HepG2 (cell line): ENCODE data around the gene TRIM7. TPM values are rescaled to one million over a fixed set of nuclear protein-coding genes. Genes with fewer than 3 reads are reported as not detected.

Source experiments
- ATAC-seq: fragments of 200-7000 bp; cut with Tn5 transposase; 3 replicates; pipeline ENCODE4 v1.9.1; 2020; ENCODE audit warnings: mild to moderate bottlenecking, moderate library complexity
- BruUV-seq: library from RNA; stranded (reverse); fragments of 400-500 nt; replicated peaks from 2 replicates; lab custom pipeline; 2021; lab: Mats Ljungman, UMichigan
- CTCF ChIA-PET: fragments of 300-600 bp; formaldehyde crosslinking; extraction: SDS; loops from one replicate; lab custom pipeline; 2021; ENCODE audit warnings: low total read pairs, inconsistent platforms, low intra/inter-chr PET ratio; lab: Yijun Ruan, JAX
- POLR2A ChIA-PET: fragments of 350-600 bp; sonication (Branson Sonifier 250); formaldehyde crosslinking; loops from one replicate; lab custom pipeline; 2020; ENCODE audit warnings: antibody characterized with exemption, inconsistent platforms; lab: Yijun Ruan, JAX
- DNase-seq: peaks from one replicate; pipeline ENCODE4 v3.0.0-alpha.2; 2015; ENCODE audit warnings: low spot score
- FAIRE-seq: peaks from 3 replicates; lab custom pipeline; 2011; peaks lifted over from hg19 to GRCh38; lab: Jason Lieb, UNC
- H2AFZ ChIP-seq: one replicate; pipeline ENCODE4 v1.6.1; 2011; ENCODE audit warnings: low read length, inconsistent platforms
- H3K27ac ChIP-seq: fragments of 300-600 bp; 3 replicates; pipeline ENCODE4 v1.8.0; 2011; ENCODE audit warnings: mixed run types, mild to moderate bottlenecking, mixed read lengths, low read length, inconsistent platforms; ENCODE audit not compliant: insufficient read depth; ENCODE audit errors: extremely low read length
- H3K27me3 ChIP-seq, 2 experiments: fragments of 200-600 bp in 1 of 2; 2 replicates in 1 of 2; 3 replicates in 1 of 2; pipeline versions ENCODE4 v1.6.0 to v1.8.0; 2011; ENCODE audit warnings: low read length in 2 of 2, mild to moderate bottlenecking in 2 of 2, moderate library complexity in 2 of 2, inconsistent platforms in 1 of 2; ENCODE audit not compliant: insufficient read depth in 2 of 2, control insufficient read depth in 1 of 2
- H3K36me3 ChIP-seq, 2 experiments: fragments of 200-600 bp in 1 of 2; replicated peaks in 1 of 2; 2 replicates in 1 of 2; 3 replicates in 1 of 2; pipeline versions ENCODE4 v1.5.1 to v1.8.0; 2011; ENCODE audit warnings: low read length in 2 of 2, inconsistent platforms in 1 of 2; ENCODE audit not compliant: insufficient read depth in 2 of 2, control insufficient read depth in 1 of 2
- H3K4me1 ChIP-seq: 2 replicates; pipeline ENCODE4 v1.5.1; 2012; ENCODE audit warnings: low read length, inconsistent platforms; ENCODE audit not compliant: insufficient read depth
- H3K4me2 ChIP-seq: 2 replicates; pipeline ENCODE4 v1.6.0; 2011; ENCODE audit warnings: low read depth, low read length, inconsistent platforms
- H3K4me3 ChIP-seq, 3 experiments: fragments of 200-600 bp in 1 of 3; sonication (generic), shearing (Covaris generic) in 1 of 3; replicated peaks in 1 of 3; 2 replicates each; pipeline ENCODE4 v1.5.1; 2011 to 2016; ENCODE audit warnings: low read length in 3 of 3, inconsistent platforms in 2 of 3, low read depth in 2 of 3, mild to moderate bottlenecking in 2 of 3, control low read depth in 1 of 3, mixed read lengths in 1 of 3; ENCODE audit not compliant: insufficient read depth in 1 of 3
- H3K79me2 ChIP-seq: one replicate; pipeline ENCODE4 v1.6.1; 2011; ENCODE audit warnings: low read length, inconsistent platforms; ENCODE audit not compliant: insufficient read depth
- H3K9ac ChIP-seq: 2 replicates; pipeline ENCODE4 v1.6.0; 2011; ENCODE audit warnings: mild to moderate bottlenecking, low read depth, low read length, inconsistent platforms; ENCODE audit not compliant: insufficient read depth
- H3K9me3 ChIP-seq: 2 replicates; pipeline ENCODE4 v1.5.1; 2012; ENCODE audit warnings: mild to moderate bottlenecking, low read length
- H4K20me1 ChIP-seq: 2 replicates; pipeline ENCODE4 v1.6.0; 2011; ENCODE audit warnings: inconsistent platforms, mild to moderate bottlenecking, low read length, moderate library complexity; ENCODE audit not compliant: insufficient read depth
- DR1 ChIP-seq: sonication (generic); formaldehyde crosslinking; IDR thresholded peaks from 2 replicates; pipeline ENCODE4 v1.8.0; 2021; ENCODE audit warnings: mild to moderate bottlenecking, missing genetic modification reagents, inconsistent platforms
- ELF3 ChIP-seq: IDR thresholded peaks from 2 replicates; pipeline ENCODE4 v1.6.1; 2016; ENCODE audit warnings: missing genetic modification reagents, missing compliant biosample characterization
- FOXO1 ChIP-seq: sonication (generic); formaldehyde crosslinking; IDR thresholded peaks from 2 replicates; pipeline ENCODE4 v1.4.0; 2020; ENCODE audit warnings: missing genetic modification reagents
- HNRNPH1 ChIP-seq: fragments of 200-400 bp; formaldehyde crosslinking; optimal IDR thresholded peaks from 2 replicates; pipeline ENCODE3; 2017; ENCODE audit warnings: mild to moderate bottlenecking, low read depth, low read length
- MXD3 ChIP-seq: IDR thresholded peaks from 2 replicates; pipeline ENCODE4 v1.6.1; 2016; ENCODE audit warnings: mild to moderate bottlenecking, missing biosample characterization, missing genetic modification reagents
- NFIC ChIP-seq: IDR thresholded peaks from 2 replicates; pipeline ENCODE4 v1.6.1; 2012; ENCODE audit warnings: mild to moderate bottlenecking, low read length, inconsistent platforms
- NFKBIZ ChIP-seq: IDR thresholded peaks from 2 replicates; pipeline ENCODE4 v1.6.1; 2018; ENCODE audit warnings: missing genetic modification reagents, missing compliant biosample characterization
- PHB2 ChIP-seq: fragments of 450-650 bp; IDR thresholded peaks from 2 replicates; pipeline ENCODE4 v1.6.1; 2018; ENCODE audit not compliant: partially characterized antibody
- PLSCR1 ChIP-seq: sonication (generic); formaldehyde crosslinking; IDR thresholded peaks from 2 replicates; pipeline ENCODE4 v1.5.0; 2020; ENCODE audit warnings: missing genetic modification reagents, mild to moderate bottlenecking, borderline replicate concordance
- PRDM4 ChIP-seq: sonication (generic); formaldehyde crosslinking; IDR thresholded peaks from 2 replicates; pipeline ENCODE4 v1.9.0; 2021; ENCODE audit warnings: missing genetic modification reagents, borderline replicate concordance
- XBP1 ChIP-seq: sonication (generic); formaldehyde crosslinking; IDR thresholded peaks from 2 replicates; pipeline ENCODE4 v1.5.0; 2020; ENCODE audit warnings: missing genetic modification reagents
- ZC3H4 ChIP-seq: sonication (generic); formaldehyde crosslinking; IDR thresholded peaks from 2 replicates; pipeline ENCODE4 v1.4.0; 2020; ENCODE audit warnings: missing genetic modification reagents, borderline replicate concordance
- ZNF597 ChIP-seq: sonication (generic); formaldehyde crosslinking; IDR thresholded peaks from 2 replicates; pipeline ENCODE4 v1.5.0; 2020; ENCODE audit warnings: missing genetic modification reagents
- ZNF710 ChIP-seq: sonication (generic); formaldehyde crosslinking; IDR thresholded peaks from 2 replicates; pipeline ENCODE4 v1.5.0; 2020; ENCODE audit warnings: mild to moderate bottlenecking, missing genetic modification reagents, borderline replicate concordance
- WGBS: methylation state at CpG from one replicate; pipeline ENCODE4 v1.1.6; 2017; ENCODE audit warnings: low lambda C conversion rate; 5-methylcytosine and 5-hydroxymethylcytosine counted together
- in situ Hi-C: cut with HindIII; loops from 2 replicates; pipeline ENCODE4 v1.10.0; 2017; ENCODE audit warnings: low pct_unique_long_range_greater_than_20kb; ENCODE audit not compliant: extremely low pct_ligation_motif_present
- intact Hi-C: fragments of 100-400 bp; cut with micrococcal nuclease; formaldehyde crosslinking; loops from one replicate; pipeline ENCODE4 v1.10.0; 2022; ENCODE audit not compliant: unreplicated experiment
- polyA plus RNA-seq, 8 experiments: library from polyadenylated mRNA; depleted of rRNA in 3 of 8; stranded (reverse) in 7 of 8; unstranded in 1 of 8; fragments of >200 nt; fragmentation: Illumina TruSeq in 4 of 8; extraction: Trizol in 4 of 8; gene quantifications; 2 replicates each; pipeline versions ENCODE4 v1.2.1 to v1.2.3, GENCODE V29; 2011 to 2016; ENCODE audit warnings: low read depth in 4 of 8, missing spikeins in 1 of 8, mixed read lengths in 1 of 8; ENCODE audit not compliant: insufficient read depth in 1 of 8
- total RNA-seq, 5 experiments: library from RNA; depleted of rRNA; stranded (reverse); fragments of >200 nt; fragmentation: Illumina TruSeq; extraction: Trizol; gene quantifications; 2 replicates each; pipeline ENCODE4 v1.2.3, GENCODE V29; 2016; ENCODE audit warnings: low read depth in 1 of 5

TRIM7 gene
- total and polyA plus RNA-seq, 2 of the 13 experiments (the other 11 are each of a cell fraction or from before 2014, with no cell fraction given) = 0.13 TPM; not detected in 1

- Histone ChIP-seq H3K4me1 (peaks cover 42% of the 10 kb centered on the region), H3K27me3 (no peaks in the 10 kb centered on the region; a peak in 2 of 5 replicates), H3K9me3 (no peaks in the 10 kb centered on the region), H2AFZ (no peak within 1 kb of the TSS), H4K20me1 (no peaks in the 10 kb centered on the region), H3K4me2 (peak within 1 kb of the TSS; percentile 95), H3K36me3 (peaks cover 0 to 8% of the 10 kb centered on the region in 2 experiments; a peak in 2 of 5 replicates), H3K9ac (peak within 1 kb of the TSS; percentile 86), H3K4me3 (peak within 1 kb of the TSS; percentile 79 to 90 (median 87)), H3K79me2 (peaks cover 18% of the 10 kb centered on the region), H3K27ac (peak within 1 kb of the TSS; percentile 81)
- FAIRE-seq (peak; percentile 91), DNase-seq (peak; percentile 96), ATAC-seq (peak; percentile 77)
- CTCF ChIA-PET = no interaction called here
- in situ Hi-C loops = loop anchor here (5.0 kb wide), 1 partner anchor 36 kb away; no protein-coding TSS in a partner anchor
- 1% methylated on average over 16 of the region's 59 CpGs for WGBS
- POLR2A ChIA-PET = interaction anchor here (0.6 to 3.8 kb wide), 14 partner anchors 9 to 53 kb away, joined by 3 to 70 read pairs (median 6); partner anchors contain the start of genes RACK1 and TRIM52
- no TSS peak for BruUV-seq
- intact Hi-C loops = no loop called here
- TF ChIP-seq FOXO1 = peak; percentile 18
- peak; percentile 71; the same call in 1 of the 2 replicates for TF ChIP-seq DR1 (CRISPR knock-in tag)
- no peak for TF ChIP-seq PHB2
- TF ChIP-seq ELF3 (CRISPR knock-in tag) = peak; percentile 78
- no peak for TF ChIP-seq NFKBIZ (CRISPR knock-in tag)
- peak; percentile 91 for TF ChIP-seq ZNF710 (CRISPR knock-in tag)
- TF ChIP-seq HNRNPH1 = no peak
- no peak for TF ChIP-seq PRDM4
- no peak for TF ChIP-seq NFIC
- peak; percentile 73; the same call in 1 of the 2 replicates for TF ChIP-seq ZC3H4 (CRISPR knock-in tag)
- no peak for TF ChIP-seq MXD3 (CRISPR knock-in tag)
- TF ChIP-seq ZNF597 (CRISPR knock-in tag) = no peak
- TF ChIP-seq PLSCR1 (CRISPR knock-in tag) = no peak
- TF ChIP-seq XBP1 (CRISPR knock-in tag) = no peak
Measured at GRCh38 chr5:181223058-181223728, 18.2 kb upstream of the TRIM7 start, which contains the start of gene TRIM41. TSS of gene TRIM41 (plus strand) at chr5:181223281. CDS start at chr5:181224000, 719 bp downstream.
